ENCODE measurements around the gene CPSF3. TPM values are rescaled to one million over a fixed set of nuclear protein-coding genes. Genes with fewer than 3 reads are reported as not detected.

Gene CPSF3
- total RNA-seq, 8 experiments from 2014 or later: 32.7 to 64.5 (median 41.8) TPM

GRCh38 chr2:9416962-9417316, 6.5 kb upstream of the CPSF3 start:
- H3K4me3 ChIP-seq: no peak overlapping the region
- in situ Hi-C loops (cut with MboI; ENCODE audit: low pct_unique_long_range_greater_than_20kb in 2 of 9, low sequenced_read_pairs in 9 of 9, unreplicated experiment in 9 of 9): no loop called here
- H3K4me1 ChIP-seq (replicated peaks in 1 of 2): peaks cover 4 to 7% of the 10 kb centered on the region in 2 donors
- 91 to 100% (median 98%) methylated on average over 1 to 6 of the region's 7 CpGs; no CpG with 5 or more reads in 2 of the 10 experiments for WGBS, 10 experiments
- H3K27ac ChIP-seq: no peak overlapping the region
- no peak for ATAC-seq (replicated peaks in 6 of 8)

DNA sequence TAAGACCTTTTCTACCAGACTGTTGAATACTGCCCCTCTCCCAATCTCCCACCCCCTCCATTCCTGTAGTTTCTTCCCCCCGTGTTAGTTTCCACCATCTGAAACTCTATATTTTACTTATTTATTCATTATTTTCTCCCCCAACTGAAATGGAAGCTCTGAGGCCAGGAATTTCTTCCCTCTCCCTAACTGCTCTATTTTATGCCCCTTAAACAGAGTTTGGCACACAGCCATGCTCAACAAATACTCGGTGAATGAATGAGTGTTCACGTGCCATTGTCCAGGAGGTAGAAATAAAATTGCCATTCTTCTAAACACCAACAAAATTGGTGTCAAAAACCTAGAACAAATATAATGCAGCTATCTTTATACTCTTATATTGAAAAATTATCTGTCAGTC, 5.7 kb upstream of the CPSF3 start:
- Histone ChIP-seq H3K4me1 (replicated peaks in 1 of 2) (peaks cover 5 to 13% of the 10 kb centered on the region in 2 donors), H3K27ac (no peak overlapping the region), H3K4me3 (no peak overlapping the region)
- no peak for ATAC-seq (replicated peaks in 6 of 8)
- in situ Hi-C loops (cut with MboI; ENCODE audit: low pct_unique_long_range_greater_than_20kb in 2 of 9, low sequenced_read_pairs in 9 of 9, unreplicated experiment in 9 of 9): no loop called here
- WGBS, 10 experiments: 52 to 100% (median 85%) methylated on average over 1 to 3 of the region's 3 CpGs; no CpG with 5 or more reads in 1 of the 10 experiments

- peaks cover 5 to 13% of the 10 kb centered on the region in 2 donors for H3K4me1 ChIP-seq (replicated peaks in 1 of 2)
- 45 to 100% (median 88%) methylated on average over 1 to 4 of the region's 4 CpGs; no CpG with 5 or more reads in 2 of the 10 experiments for WGBS, 10 experiments
- no peak for ATAC-seq (replicated peaks in 6 of 8)
- in situ Hi-C loops (cut with MboI; ENCODE audit: low pct_unique_long_range_greater_than_20kb in 2 of 9, low sequenced_read_pairs in 9 of 9, unreplicated experiment in 9 of 9): no loop called here
- no peak overlapping the region for H3K27ac ChIP-seq
- H3K4me3 ChIP-seq: no peak overlapping the region
Observed at GRCh38 chr2:9418746-9419145, 4.7 kb upstream of the CPSF3 start.

DNA sequence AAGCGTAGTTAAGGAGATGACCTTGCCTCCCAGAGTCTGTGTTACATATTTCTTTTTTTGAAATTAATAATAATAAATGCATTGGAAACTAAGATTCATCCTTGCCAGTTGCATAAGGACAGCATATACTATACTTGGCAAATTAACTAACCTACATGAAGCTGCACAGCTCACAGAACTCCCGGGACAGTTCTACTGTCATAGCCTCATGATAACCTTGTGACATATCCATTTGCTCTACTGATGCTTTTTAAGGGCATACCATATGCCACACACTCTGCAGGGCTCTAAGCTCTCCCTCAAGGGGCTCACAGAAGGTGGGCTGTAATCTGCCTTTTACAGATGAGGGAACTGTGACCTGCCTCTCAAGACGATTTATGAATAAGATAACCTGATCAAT, 3.9 kb upstream of the CPSF3 start:
- Histone ChIP-seq H3K4me1 (replicated peaks in 1 of 2) (peaks cover 9 to 15% of the 10 kb centered on the region in 2 donors), H3K27ac (no peak overlapping the region), H3K4me3 (no peak overlapping the region)
- in situ Hi-C loops (cut with MboI; ENCODE audit: low pct_unique_long_range_greater_than_20kb in 2 of 9, low sequenced_read_pairs in 9 of 9, unreplicated experiment in 9 of 9): no loop called here
- no peak for ATAC-seq (replicated peaks in 6 of 8)
- 40 to 100% (median 86%) methylated on average over 1 to 3 of the region's 3 CpGs; no CpG with 5 or more reads in 2 of the 10 experiments for WGBS, 10 experiments

- in situ Hi-C loops (cut with MboI; ENCODE audit: low pct_unique_long_range_greater_than_20kb in 2 of 9, low sequenced_read_pairs in 9 of 9, unreplicated experiment in 9 of 9): no loop called here
- Histone ChIP-seq H3K4me3 (no peak overlapping the region), H3K4me1 (replicated peaks in 1 of 2) (peaks cover 13 to 21% of the 10 kb centered on the region in 2 donors), H3K27ac (no peak overlapping the region)
- 69 to 100% (median 94%) methylated on average over 1 to 8 of the region's 10 CpGs; no CpG with 5 or more reads in 3 of the 10 experiments for WGBS, 10 experiments
- ATAC-seq (replicated peaks in 6 of 8): no peak
Observed at GRCh38 chr2:9420495-9420894, 3.0 kb upstream of the CPSF3 start.

DNA sequence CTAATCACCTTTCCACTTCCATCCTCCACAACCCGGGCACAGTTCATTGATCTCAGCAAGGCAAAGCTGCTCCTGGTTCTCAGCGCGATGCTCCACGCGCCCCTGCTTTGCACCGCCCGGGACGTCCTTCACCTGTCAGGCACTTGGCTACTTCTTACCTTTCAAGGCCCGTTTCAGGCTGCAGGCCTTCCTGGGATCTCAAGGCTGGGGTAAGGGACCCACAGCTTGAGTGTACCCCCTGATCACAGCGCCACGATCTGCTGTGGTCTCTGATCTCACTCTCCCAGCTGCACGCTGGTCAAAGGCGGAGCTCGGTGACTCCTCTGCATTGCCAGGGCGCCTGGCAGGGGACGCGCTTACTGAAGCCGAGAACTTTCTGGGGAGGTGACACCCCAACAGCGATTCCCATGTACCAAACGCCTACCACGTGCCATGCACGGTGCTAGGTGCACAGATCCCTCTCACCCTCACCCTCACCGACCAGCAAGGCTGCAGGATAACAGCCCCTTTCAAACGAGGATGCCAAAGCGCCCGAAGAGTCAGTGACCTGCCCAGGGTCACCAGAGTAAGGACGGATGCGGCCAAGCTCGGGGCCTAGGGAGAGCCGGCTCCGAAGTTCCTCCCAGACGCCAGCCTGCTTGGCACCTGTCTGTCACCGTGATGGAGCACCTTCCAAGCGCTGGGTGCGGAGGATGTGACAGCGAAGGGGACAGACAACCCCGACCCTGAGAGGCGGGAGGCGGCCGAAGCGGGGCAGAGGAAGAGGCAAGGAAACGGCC, 944 bp upstream of the CPSF3 start:
- peaks cover 13 to 21% of the 10 kb centered on the region in 2 donors for H3K4me1 ChIP-seq (replicated peaks in 1 of 2)
- peak; percentile 6 to 27 (median 16) for ATAC-seq (replicated peaks in 6 of 8)
- in situ Hi-C loops (cut with MboI; ENCODE audit: low pct_unique_long_range_greater_than_20kb in 2 of 9, low sequenced_read_pairs in 9 of 9, unreplicated experiment in 9 of 9): no loop called here
- WGBS, 10 experiments: 0 to 21% (median 2%) methylated on average over 3 to 28 of the region's 42 CpGs; no CpG with 5 or more reads in 3 of the 10 experiments
- H3K4me3 ChIP-seq: peak overlapping the region; percentile 59 to 98 (median 84)
- peak overlapping the region; percentile 70 to 89 for H3K27ac ChIP-seq

DNA sequence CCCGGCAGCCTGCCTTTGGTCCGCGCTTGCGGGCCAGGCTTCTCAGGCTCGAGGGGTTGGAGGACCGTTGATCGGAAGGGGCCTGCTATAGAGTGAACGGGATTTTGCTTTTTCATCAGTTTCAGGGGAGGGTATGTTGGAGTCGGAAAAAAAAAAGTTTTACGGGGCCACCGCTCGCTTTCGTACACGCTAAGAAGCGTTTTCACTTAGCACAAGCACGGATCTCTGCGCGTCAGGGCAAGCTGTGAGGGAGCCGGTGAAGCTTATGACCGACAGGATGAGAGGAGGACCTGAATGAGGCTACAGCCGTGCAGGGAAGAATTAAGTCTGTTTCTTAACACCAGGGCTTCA, 443 bp downstream of the CPSF3 start:
- WGBS, 10 experiments: 0 to 1% (median 0%) methylated on average over 3 to 15 of the region's 21 CpGs; no CpG with 5 or more reads in 3 of the 10 experiments
- H3K4me1 ChIP-seq (replicated peaks in 1 of 2): peaks cover 13 to 21% of the 10 kb centered on the region in 2 donors
- ATAC-seq (replicated peaks in 6 of 8): peak in 3 of 8 experiments; percentile 5 to 8 (median 7)
- H3K4me3 ChIP-seq: peak overlapping the region; percentile 59 to 98 (median 84)
- in situ Hi-C loops (cut with MboI; ENCODE audit: low pct_unique_long_range_greater_than_20kb in 2 of 9, low sequenced_read_pairs in 9 of 9, unreplicated experiment in 9 of 9): no loop called here
- peak overlapping the region; percentile 66 to 89 for H3K27ac ChIP-seq

DNA sequence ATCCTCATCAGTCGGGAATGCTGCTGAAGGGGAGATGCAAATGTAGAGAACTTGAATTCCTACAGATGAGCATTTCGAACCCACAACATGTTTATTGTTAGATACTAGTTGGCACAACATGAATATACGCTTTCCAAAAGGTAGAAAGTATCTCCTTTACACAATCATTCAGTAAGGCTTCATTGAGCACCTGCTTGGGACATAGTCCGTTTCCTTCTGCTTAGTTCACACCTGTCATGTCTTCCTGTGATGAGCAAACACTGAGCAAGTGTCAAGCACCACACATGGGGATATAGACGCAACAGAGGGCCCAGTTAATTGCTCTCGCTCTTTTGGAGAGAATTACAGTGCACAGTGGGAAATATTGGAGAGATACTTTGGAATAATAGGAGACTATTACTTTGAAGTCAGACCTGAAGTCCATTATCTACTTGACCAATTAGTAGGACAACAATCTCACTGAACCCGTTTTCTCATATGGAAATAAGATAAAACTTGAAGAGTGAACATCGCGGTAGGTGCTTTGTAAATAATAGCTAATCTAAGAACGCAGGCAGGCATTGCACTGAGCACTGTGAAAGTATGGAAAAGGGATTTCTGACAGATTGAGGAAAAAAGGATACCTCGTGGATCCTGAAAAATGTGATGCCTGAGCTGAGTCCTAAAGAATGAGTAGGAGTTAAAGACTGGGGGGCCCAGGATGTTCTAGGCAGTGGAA, 1.2 kb downstream of the CPSF3 start:
- in situ Hi-C loops (cut with MboI; ENCODE audit: low pct_unique_long_range_greater_than_20kb in 2 of 9, low sequenced_read_pairs in 9 of 9, unreplicated experiment in 9 of 9): no loop called here
- peaks cover 13 to 21% of the 10 kb centered on the region in 2 donors for H3K4me1 ChIP-seq (replicated peaks in 1 of 2)
- peak overlapping the region; percentile 59 to 98 (median 84) for H3K4me3 ChIP-seq
- WGBS, 10 experiments: 20 to 100% (median 65%) methylated on average over 1 to 10 of the region's 11 CpGs
- no peak overlapping the region for H3K27ac ChIP-seq
- no peak for ATAC-seq (replicated peaks in 6 of 8)

GRCh38 chr2:9428965-9429577, 5.6 kb downstream of the CPSF3 start:
- 64 to 100% (median 78%) methylated on average over 2 to 4 of the region's 5 CpGs; no CpG with 5 or more reads in 1 of the 10 experiments for WGBS, 10 experiments
- Histone ChIP-seq H3K4me3 (no peak overlapping the region), H3K27ac (no peak overlapping the region), H3K4me1 (replicated peaks in 1 of 2) (peaks cover 7 to 8% of the 10 kb centered on the region in 2 donors)
- no peak for ATAC-seq (replicated peaks in 6 of 8)
- in situ Hi-C loops (cut with MboI; ENCODE audit: low pct_unique_long_range_greater_than_20kb in 2 of 9, low sequenced_read_pairs in 9 of 9, unreplicated experiment in 9 of 9): no loop called here

GRCh38 chr2:9430316-9431293, 7.2 kb downstream of the CPSF3 start:
- Histone ChIP-seq H3K27ac (no peak overlapping the region), H3K4me1 (replicated peaks in 1 of 2) (no peaks in the 10 kb centered on the region), H3K4me3 (no peak overlapping the region)
- 17 to 100% (median 80%) methylated on average over 1 to 2 of the region's 2 CpGs for WGBS, 10 experiments
- no peak for ATAC-seq (replicated peaks in 6 of 8)
- in situ Hi-C loops (cut with MboI; ENCODE audit: low pct_unique_long_range_greater_than_20kb in 2 of 9, low sequenced_read_pairs in 9 of 9, unreplicated experiment in 9 of 9): no loop called here

DNA sequence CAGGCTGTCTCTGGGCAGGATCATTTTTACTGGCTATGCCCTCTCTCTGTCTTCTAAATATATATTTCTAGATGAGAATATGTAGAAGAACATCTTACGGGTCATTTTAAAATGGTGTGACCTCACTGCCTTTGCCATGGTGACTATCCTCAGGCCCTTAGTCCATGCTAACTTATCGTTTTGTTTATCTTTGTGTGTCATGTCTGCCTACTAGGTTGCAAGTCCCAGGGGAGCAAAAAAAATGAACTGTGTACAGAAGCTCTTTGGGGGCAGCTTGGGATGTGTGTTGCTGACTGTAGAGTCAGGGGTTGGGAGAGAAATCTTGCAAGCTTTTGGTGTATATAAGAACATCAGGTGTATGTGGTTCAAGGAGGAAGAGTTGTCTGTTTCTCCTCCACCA, 11.0 kb downstream of the CPSF3 start:
- H3K27ac ChIP-seq: no peak overlapping the region
- WGBS, 10 experiments: 0 to 100% (median 94%) methylated on average over 1 to 2 of the region's 2 CpGs; no CpG with 5 or more reads in 2 of the 10 experiments
- H3K4me3 ChIP-seq: no peak overlapping the region
- no peak for ATAC-seq (replicated peaks in 6 of 8)
- in situ Hi-C loops (cut with MboI; ENCODE audit: low pct_unique_long_range_greater_than_20kb in 2 of 9, low sequenced_read_pairs in 9 of 9, unreplicated experiment in 9 of 9): no loop called here
- no peaks in the 10 kb centered on the region for H3K4me1 ChIP-seq (replicated peaks in 1 of 2)

DNA sequence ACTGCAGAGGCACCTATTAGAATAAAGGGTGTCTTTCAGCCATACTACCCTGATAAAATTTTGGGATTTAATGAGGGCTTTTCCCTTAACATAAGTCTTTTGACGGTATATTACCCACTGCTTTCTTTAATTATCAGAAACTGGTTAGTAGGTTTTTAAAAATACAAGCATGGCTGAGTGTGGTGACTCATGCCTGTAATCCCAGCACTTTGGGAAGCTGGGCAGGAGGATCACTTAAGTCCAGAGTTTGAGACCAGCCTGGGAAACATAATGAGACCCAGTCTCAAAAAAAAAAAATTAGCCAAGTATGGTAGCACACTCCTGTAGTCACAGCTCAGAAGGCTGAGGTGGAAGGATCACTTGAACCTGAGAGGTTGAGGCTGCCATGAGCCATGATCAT, 16.1 kb downstream of the CPSF3 start:
- ATAC-seq (replicated peaks in 6 of 8): no peak
- Histone ChIP-seq H3K4me1 (replicated peaks in 1 of 2) (peaks cover 0 to 3% of the 10 kb centered on the region in 2 donors), H3K27ac (no peak overlapping the region), H3K4me3 (no peak overlapping the region)
- 100% methylated on average over 1 of the region's 1 CpG; no CpG with 5 or more reads in 2 of the 10 experiments for WGBS, 10 experiments
- in situ Hi-C loops (cut with MboI; ENCODE audit: low pct_unique_long_range_greater_than_20kb in 2 of 9, low sequenced_read_pairs in 9 of 9, unreplicated experiment in 9 of 9): no loop called here

Measured in motor neuron (in vitro differentiated cells).